RPMI8226 (cell line): ENCODE results near the gene USP51.
A peak's percentile ranks its signal among the peaks of the same experiment; 100 is the strongest.
"Not testable (repeated sequence)": the region's sequence is repeated elsewhere in the genome, so short reads cannot be mapped to it uniquely, and the experiment has no call there.

Source experiments
- DNase-seq: peaks from one replicate; pipeline ENCODE4 v3.0.0-alpha.2; 2015

The USP51 gene

DNA sequence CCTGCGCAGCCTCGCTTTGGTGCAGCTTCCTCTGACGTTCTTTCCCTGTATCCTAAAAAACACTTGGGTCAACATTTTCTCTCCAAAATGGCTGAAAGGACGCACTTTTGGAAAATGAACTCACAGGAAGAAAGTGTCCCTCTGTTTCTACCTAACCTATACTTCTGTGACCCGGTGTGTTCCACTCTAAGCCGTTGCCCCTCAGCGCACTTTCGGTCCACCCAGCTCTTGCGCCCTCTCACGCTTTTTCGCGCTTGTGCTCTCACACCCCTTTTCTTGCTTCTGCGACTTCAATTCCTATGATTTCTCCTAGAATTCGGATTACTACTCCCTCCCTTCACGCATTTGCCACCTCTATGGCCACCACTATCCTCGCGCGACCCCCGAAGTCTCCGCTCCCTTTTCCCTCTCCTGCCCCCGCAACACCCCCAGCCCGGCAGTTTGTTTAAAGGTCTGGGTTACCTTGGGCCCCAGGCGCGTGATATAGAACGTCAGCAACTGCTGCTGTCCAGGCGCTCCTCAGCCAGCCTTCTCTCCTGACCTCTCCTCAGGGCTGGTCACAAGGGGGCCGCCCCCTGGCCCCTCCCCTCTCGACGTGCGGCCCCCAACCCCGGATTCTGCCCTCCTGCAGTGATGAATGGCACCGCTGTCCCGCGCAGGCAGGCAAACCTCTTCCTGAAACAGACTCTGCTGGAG is at the start of gene USP51:
Gene USP51 (minus strand): TSS at position 535 of the 696 bp plus-strand sequence. CDS start 909 bp downstream, outside the sequence.
- peak; percentile 30 for DNase-seq

DNA sequence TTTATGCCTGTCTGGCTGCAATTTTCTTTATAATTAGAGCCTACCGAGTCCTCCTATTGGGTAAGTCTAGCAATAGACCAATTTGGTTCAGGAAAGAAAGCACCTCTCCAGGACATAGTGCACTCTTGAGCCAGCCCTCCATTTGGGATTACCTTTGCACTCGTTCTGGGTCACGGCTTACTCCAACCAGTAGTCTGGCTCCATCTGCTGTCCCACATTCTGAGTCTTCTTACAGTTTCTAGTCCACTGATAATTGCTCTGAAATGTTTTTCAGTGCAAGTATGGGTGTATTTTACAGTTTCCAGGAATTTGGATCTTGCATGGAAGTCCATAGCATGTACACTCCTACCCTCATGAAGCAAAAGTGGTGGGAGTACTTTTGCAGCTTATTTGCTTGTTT is 34.8 kb upstream of the USP51 start:
- no peak for DNase-seq

- DNase-seq = no peak
Measured at GRCh38 chrX:55523356-55523755, 33.7 kb upstream of the USP51 start.

- no peak for DNase-seq
Measured at GRCh38 chrX:55522596-55523276, 33.1 kb upstream of the USP51 start.

DNA sequence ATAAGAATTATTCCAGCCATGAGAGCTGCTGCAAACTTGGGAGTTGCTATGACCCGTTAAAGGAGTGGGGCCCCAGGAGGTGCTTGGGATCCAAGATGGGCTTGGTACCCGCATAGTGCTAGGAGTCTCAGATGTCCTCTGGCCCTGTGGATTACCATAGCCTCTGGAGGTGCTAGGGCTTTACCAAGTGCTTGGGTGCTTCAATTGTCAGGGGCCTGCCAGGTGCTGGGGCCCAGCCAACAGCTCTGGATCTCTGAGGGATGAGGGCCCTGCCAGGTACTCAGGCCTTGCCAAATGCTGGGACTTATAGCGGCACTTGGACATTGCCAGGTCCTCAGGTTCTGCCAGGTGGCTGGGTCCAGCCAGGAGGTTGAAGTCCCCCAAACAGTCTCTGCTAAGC is 32.0 kb upstream of the USP51 start:
- no peak for DNase-seq

DNA sequence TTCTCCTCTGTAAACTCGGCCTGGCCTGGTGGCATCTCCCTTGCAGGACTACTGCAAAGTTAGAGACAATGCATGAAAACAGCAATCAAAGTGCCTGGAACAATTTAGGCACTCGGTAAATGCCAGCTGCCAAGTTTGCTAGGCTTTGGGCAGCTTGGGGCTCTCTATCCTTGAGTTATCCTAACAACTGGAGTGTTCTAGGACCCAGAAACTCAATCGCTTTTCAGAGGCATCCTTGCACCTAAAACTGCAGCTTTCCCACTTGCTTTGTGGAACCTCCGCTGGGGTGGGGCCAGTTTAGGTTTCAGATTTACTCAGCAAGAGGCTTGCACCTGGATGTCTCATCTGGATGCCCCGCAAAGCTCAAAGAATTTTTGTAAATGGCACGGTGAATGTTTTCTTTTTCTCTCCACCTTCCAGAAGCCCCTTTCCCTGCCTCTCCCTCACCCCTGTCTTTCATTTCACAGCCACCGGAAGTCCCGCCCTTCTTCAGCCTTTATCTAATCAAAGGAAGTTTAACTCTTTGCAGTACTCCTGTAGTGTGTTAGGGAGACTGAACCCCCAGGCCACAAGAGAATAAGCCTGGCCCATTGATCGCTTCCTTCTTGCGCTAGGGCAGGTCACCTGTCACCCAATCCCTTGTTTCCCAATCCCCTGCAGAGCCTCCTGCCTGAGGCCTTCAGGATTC is 27.3 kb upstream of the USP51 start:
- DNase-seq = not testable (repeated sequence)

DNA sequence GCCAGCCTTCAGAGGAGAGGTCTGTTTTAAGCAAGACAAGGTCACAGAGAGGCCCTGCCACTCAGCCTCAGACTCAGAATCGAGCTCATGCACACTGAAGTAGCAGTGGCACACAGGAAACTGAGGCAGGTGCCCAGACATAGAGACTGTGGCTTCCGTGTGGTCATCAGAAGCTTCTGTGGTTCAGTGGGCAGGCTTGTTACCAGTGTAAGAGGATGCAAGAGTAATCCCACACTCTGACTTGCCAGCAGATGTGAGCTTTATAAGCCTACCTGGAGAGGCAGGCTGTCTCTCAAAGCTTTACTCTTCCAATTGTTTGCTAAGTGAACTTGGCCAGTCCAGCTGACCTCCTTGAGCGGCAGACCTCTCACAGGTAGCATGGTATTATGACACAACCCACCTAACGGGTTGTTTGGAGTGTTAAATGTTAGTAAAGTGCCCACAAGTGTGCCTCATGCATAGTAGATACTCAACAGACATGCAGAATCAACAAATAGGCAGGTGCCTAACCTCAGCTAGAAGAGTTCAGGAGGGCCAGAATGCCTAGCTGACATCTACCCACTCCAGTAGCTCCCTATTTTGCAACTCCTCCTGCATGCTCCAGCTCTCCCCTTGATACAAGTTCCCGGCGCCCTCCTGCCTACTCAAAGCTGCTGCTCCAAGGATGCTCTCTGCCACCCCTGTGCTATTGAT is 23.5 kb upstream of the USP51 start:
- not testable (repeated sequence) for DNase-seq

DNA sequence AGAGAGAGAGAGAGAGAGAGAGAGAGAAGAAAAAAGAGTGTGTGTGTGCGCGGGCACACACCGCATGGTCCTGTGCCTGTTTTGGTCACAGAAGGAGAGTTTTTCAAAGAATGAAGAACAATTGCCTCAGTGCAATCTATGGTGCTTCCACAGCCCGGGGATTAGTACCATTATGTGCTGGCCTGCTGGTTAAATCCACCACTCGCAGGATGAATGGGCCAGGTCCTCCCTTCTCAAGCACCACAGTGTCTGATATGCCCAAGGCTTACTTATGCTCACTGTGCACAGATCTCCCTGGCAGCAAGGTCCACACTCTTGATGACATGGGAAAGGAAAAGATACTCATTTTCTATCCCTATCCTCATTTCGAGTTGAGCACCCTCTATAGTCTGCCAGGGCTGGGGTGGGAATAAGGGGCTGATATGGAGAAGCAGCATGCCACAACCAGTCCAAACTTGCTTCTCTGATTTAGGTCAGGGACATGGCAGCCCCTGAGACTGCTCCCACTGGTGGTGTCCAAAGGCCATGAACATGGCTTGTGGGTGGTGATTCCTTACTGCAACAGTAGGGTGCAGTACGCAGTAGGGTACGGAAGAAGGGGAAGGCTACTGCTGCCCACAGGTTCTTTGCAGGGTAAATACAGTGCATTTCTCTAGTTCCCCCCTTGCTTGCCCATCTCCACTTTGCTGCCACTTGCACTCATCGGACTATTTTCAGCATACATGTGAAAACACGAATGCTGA is 18.9 kb upstream of the USP51 start:
- not testable (repeated sequence) for DNase-seq

GRCh38 chrX:55507699-55508098 is 18.1 kb upstream of the USP51 start:
- not testable (repeated sequence) for DNase-seq

DNA sequence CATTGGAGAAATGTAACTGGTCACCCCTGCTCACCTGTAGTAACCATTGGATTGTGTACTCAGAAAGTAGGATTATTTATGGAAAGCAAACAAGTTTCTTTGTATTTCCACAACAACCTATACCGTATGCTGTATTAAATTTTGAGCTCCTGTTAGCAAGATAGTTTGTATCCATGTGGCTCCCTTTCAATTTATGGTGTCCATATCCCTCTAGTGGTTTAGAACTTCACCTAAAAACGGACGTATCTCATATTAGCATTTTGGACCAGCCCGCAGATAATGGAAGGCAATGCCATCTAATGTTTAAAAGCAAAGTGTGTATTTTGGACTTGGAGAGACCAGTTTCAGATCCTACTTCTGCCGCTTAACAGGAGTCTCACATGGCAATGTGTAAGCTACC is 17.4 kb upstream of the USP51 start:
- DNase-seq = not testable (repeated sequence)

GRCh38 chrX:55490974-55491373 is 1.3 kb upstream of the USP51 start:
- DNase-seq = peak; percentile 87

DNA sequence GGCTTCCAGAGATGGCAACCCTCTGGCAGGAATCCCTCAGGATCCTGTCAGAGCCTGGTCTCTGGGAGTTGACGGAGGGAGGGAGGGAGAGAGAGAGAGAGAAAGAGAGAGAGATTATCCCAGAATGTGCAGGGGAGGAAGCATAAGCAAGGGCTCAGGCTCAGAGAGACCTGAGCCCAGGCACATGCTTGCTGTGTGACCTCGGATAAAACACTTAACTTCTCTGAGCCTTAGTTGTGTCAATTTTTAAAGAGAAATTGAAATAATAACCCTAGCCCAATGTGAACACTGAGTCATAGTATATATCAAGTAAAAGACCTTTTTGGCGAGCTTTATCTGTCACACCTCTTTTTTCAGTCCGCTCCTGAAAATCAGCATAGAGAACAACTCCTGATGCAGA is 473 bp upstream of the USP51 start:
- DNase-seq = no peak

GRCh38 chrX:55488593-55489313 is 895 bp downstream of the USP51 start:
- peak; percentile 57 for DNase-seq

DNA sequence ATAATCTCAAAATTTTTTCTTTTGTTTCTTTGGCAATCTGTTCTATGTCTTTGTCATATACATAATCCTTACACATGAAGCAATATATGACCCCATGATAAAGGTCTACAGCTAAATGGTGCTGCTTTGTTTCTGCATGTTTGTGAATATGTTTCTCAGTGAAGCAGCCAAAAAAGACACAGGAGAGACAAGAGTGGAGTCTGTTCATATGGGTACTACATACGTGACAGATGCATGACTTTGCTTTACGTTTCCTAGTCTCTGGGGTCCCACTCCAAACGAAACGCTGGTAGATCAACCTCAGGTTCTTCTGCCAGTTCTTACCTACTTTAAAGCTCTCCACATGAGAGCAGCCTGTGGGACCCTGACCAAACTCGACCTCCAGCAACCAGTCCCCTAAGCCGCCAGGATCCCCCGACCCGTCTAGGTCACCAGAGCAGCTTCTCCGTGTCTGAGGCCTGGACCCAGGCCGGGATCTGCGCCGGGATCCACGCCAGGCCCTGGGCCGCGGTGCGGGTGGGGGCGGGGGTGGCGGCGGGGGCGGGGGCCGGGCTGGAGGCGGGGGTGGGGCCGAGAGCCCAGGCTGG is 1.5 kb downstream of the USP51 start:
- DNase-seq = no peak

DNA sequence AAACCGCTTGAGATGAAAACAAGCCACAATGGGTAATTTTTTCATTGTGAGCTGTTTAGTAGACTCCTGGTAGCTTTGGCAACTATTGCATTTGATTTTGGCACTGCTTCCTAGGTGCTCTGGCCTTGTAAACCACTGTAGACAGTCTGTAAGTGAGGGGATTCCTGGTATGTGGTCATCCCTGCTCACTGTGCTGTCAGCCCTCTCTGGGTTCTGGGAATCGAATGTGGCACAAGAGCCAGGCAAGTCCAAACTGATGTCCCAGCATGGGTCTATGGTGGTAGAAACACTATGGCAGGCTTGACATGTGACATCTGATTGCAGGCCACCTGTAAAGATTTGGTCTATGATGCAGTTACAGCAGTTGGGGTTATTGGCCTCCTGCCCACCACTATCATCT is 2.5 kb downstream of the USP51 start:
- DNase-seq = no peak

DNA sequence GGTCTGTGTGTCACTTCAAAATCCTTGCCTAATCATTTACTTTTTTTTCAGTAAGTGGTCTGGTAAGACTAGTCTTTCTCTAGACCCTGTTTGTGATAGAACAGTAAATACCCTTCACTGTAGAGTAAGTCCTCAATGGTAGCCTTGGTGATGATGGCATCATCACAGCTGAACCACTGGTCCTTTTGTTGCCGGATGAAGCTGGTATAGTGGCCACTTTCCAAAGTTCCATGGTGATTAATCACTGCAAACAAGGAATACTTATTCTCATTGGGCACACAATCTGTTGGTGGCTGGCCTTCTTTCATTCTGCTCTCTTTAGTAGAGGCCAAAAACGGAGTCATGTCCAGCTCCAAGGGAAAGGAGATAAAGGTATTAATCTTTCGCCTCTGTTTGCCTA is 2.9 kb downstream of the USP51 start:
- DNase-seq = no peak

DNA sequence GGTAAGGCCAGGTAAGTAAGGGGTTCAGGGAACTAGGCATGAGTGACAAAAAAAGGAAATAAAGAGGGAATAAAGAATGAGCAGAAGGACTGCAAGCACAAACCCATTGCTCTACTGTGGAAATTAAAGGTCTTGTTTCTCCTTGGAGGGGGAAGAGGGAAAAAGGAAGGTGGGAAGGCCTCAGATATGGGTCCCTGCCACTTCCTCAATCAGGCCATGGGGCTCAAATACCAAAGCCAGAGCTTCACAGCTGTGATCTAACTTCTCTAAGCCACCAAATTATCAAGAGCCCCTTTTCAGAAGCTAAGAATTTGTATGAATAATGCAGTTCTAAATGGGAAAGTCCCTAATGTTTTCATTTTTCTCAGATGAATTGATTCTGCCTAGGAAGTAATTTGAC is 4.7 kb downstream of the USP51 start:
- DNase-seq = no peak

- DNase-seq = no peak
Measured at GRCh38 chrX:55480390-55481062, 9.1 kb downstream of the USP51 start.

GRCh38 chrX:55479956-55480355 is 9.7 kb downstream of the USP51 start:
- not testable (repeated sequence) for DNase-seq

DNA sequence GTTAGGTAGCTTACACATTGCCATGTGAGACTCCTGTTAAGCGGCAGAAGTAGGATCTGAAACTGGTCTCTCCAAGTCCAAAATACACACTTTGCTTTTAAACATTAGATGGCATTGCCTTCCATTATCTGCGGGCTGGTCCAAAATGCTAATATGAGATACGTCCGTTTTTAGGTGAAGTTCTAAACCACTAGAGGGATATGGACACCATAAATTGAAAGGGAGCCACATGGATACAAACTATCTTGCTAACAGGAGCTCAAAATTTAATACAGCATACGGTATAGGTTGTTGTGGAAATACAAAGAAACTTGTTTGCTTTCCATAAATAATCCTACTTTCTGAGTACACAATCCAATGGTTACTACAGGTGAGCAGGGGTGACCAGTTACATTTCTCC is 23.9 kb downstream of the USP51 start:
- not testable (repeated sequence) for DNase-seq

- not testable (repeated sequence) for DNase-seq
Measured at GRCh38 chrX:55465108-55465507, 24.5 kb downstream of the USP51 start.
